ENCODE data around the gene MAGEF1. TPM values are rescaled to one million over a fixed set of nuclear protein-coding genes. Genes with fewer than 3 reads are reported as not detected.

The MAGEF1 gene
- total RNA-seq, 4 donors from 2014 or later, result 5.4 to 12.4 (median 11.7) TPM

DNA sequence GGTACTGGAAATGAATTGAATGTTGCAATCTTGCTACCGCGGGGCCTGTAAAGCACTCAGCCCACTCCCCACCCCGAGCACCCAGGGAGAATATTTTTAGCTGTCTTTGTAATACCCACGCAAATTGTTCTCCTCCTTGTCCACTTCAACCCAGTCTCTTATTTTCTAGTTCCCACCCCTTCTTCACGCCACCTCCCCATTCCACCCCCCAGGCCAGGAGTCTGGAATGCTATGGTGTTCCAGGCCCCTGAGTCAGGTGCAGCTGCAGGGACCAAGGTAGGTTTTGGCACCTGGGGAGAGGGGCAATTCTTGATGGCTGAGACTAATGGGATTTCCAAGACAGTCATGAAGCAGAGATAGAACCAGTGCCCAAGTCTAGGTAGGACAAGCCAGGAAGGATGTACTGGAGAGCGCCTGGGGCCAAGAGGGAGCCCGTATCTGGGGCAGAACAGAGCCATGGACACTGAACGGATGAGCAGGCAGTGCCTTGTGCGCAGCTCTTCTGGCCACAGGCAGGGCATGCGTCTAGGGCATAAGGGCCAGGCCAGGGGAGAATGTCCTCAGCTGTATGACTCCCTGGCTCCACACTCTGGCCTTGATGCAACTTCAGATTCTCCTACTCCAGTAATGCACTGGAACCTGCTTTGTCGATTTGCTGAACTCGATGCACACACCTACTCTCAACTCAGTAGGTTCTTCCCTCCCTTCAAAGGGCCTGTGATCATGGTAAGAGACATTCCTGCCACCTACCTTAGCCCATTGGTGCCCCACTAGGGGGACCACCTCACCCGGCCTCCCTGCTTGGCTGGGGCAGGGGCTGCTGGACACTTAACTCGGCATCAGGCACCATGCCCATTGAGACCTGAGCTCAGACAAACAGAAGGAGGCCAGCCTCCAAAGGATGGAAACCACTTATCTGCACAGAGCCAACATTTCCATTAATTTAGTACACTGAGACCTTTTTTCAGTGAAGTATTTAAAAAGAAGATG, 34.6 kb upstream of the MAGEF1 start:
- no peaks in the 10 kb centered on the region for H3K27me3 ChIP-seq
- H3K36me3 ChIP-seq, result no peaks in the 10 kb centered on the region
- TF ChIP-seq, protein P1, sequence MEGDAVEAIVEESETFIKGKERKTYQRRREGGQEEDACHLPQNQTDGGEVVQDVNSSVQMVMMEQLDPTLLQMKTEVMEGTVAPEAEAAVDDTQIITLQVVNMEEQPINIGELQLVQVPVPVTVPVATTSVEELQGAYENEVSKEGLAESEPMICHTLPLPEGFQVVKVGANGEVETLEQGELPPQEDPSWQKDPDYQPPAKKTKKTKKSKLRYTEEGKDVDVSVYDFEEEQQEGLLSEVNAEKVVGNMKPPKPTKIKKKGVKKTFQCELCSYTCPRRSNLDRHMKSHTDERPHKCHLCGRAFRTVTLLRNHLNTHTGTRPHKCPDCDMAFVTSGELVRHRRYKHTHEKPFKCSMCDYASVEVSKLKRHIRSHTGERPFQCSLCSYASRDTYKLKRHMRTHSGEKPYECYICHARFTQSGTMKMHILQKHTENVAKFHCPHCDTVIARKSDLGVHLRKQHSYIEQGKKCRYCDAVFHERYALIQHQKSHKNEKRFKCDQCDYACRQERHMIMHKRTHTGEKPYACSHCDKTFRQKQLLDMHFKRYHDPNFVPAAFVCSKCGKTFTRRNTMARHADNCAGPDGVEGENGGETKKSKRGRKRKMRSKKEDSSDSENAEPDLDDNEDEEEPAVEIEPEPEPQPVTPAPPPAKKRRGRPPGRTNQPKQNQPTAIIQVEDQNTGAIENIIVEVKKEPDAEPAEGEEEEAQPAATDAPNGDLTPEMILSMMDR (IDR thresholded peaks at IDR 0.05), result no peak
- TF ChIP-seq POLR2A (IDR thresholded peaks at IDR 0.05), result no peak
- H3K27ac ChIP-seq, result no peak overlapping the region
- H3K4me3 ChIP-seq, result no peak overlapping the region
- no peaks in the 10 kb centered on the region for H3K4me1 ChIP-seq
- DNase-seq, result peak in 1 of 3 donors; percentile 26
- no peaks in the 10 kb centered on the region for H3K9me3 ChIP-seq

DNA sequence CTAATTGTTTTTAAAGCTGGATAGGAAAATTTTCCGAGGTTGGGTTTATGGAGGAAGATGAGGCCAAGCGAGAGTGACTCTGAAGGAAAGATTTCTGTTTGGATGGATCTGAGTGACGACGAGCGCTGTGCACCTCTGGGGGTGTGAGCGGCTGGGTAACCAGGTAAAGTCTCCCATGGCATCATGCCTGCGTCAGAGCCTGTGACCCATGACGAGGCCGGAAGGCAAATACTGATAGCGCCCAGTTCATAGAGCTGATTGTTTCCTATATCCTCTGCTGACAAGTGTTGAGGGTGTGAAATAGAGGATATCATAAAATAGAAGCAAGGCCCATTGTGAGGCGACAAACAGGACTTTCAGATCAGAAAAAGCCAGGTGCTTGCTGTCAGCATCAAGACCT, 33.7 kb upstream of the MAGEF1 start:
- DNase-seq, result peak in 2 of 3 donors; percentile 27 to 32
- H3K27me3 ChIP-seq, result no peaks in the 10 kb centered on the region
- H3K4me1 ChIP-seq, result no peaks in the 10 kb centered on the region
- TF ChIP-seq, protein P1 (IDR thresholded peaks at IDR 0.05), result no peak
- TF ChIP-seq POLR2A (IDR thresholded peaks at IDR 0.05), result no peak
- H3K4me3 ChIP-seq, result no peak overlapping the region
- H3K27ac ChIP-seq, result no peak overlapping the region
- no peaks in the 10 kb centered on the region for H3K9me3 ChIP-seq
- no peaks in the 10 kb centered on the region for H3K36me3 ChIP-seq

DNA sequence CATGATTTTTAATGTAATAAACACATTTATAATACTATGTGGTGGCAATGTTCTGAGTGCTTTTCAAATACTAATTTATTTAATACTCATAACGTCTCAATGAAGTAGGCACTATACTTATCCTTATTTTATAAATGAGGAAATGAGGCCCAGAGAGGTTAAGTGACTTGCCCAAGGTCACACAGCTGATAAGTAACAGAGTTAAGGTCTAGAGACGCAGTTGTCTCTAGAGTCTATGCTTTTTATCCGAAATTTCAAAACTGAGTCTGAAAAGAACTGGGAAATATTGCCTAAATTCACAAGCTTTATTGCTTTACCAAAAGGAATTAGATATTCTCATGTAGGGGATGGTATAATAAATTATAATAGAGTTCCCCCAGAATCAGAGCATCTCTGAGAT, 31.4 kb upstream of the MAGEF1 start:
- no peak for TF ChIP-seq POLR2A (IDR thresholded peaks at IDR 0.05)
- TF ChIP-seq, protein P1 (IDR thresholded peaks at IDR 0.05), result no peak
- no peak for DNase-seq
- Histone ChIP-seq H3K36me3 (no peaks in the 10 kb centered on the region), H3K4me3 (no peak overlapping the region), H3K27ac (no peak overlapping the region), H3K4me1 (peaks cover 0 to 4% (median 0%) of the 10 kb centered on the region in 4 donors), H3K27me3 (no peaks in the 10 kb centered on the region), H3K9me3 (no peaks in the 10 kb centered on the region)

DNA sequence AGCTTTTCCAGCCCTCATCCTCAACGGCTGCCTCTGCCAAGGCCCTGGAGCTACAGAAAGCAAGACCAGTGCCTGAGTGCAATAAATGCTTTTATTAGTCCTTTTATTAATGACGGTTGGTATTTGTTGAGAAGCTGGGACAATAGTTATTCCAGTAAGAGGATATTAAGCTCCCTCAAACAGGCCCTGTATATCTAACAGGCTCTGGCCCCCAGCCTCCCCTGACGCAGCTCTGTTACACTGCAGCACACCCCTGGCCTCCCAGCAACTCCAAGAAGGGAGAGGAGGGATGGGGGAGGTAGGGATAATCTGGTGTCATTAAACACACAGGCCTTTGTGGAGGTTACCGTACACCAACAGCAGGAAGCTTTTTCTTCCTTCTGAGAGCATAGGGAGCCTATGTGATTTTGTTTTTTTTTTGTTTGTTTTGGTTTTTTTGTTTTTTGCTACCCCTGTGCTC, 30.8 kb upstream of the MAGEF1 start:
- H3K27ac ChIP-seq, result no peak overlapping the region
- H3K4me3 ChIP-seq, result no peak overlapping the region
- no peak for TF ChIP-seq POLR2A (IDR thresholded peaks at IDR 0.05)
- TF ChIP-seq, protein P1 (IDR thresholded peaks at IDR 0.05), result no peak
- no peaks in the 10 kb centered on the region for H3K9me3 ChIP-seq
- DNase-seq, result peak in 1 of 3 donors; percentile 9
- H3K4me1 ChIP-seq, result peaks cover 0 to 9% (median 0%) of the 10 kb centered on the region in 4 donors
- H3K27me3 ChIP-seq, result no peaks in the 10 kb centered on the region
- no peaks in the 10 kb centered on the region for H3K36me3 ChIP-seq

DNA sequence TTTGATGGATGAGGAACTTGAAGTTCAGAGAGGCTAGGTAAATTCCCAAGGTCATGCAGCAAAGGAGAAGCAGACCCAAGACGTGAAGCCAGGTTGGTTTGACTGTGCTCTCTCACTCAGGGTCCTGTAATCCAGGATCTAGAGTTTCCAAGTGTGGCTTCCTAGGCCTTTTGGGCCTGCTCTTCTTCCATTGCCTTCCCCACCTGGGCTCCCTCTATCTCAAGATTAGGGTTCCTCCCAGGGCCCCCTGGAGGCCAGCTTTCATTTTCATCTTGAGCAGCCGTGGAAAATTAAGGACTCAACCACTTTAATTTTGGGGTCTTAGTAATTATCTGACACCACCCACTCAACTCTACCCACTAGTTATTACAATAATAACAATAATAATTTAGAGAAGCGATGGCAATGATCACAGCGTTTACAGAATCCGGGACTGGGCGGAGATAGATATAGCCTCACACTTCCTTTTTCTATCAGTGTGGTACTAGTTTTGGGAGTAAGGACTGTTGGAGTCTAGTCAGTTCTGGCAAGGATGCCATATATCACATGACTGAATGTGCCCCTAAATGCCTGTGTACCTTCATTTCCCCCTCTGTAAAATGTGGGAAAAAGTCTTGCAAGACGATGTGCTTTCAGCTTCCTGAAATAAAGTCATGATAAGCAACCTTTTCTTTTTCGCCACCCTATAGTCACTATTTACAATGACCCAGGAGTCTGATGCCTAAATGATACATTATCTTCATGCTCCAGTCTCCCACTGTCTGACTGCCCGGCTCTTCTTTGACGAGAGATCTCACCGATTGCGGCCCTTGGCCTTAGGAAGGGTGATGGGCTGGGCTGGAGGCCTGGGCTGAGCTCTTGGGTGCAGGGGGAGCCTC, 30.2 kb upstream of the MAGEF1 start:
- Histone ChIP-seq H3K9me3 (no peaks in the 10 kb centered on the region), H3K27ac (no peak overlapping the region), H3K27me3 (no peaks in the 10 kb centered on the region), H3K36me3 (no peaks in the 10 kb centered on the region), H3K4me1 (peaks cover 0 to 9% (median 0%) of the 10 kb centered on the region in 4 donors), H3K4me3 (no peak overlapping the region)
- TF ChIP-seq POLR2A (IDR thresholded peaks at IDR 0.05), result no peak
- TF ChIP-seq, protein P1 (IDR thresholded peaks at IDR 0.05), result no peak
- peak in 1 of 3 donors; percentile 24 for DNase-seq

Data from Peyer's patch (tissue), 4 donors.